IPS DF 6.9 (cell line): Measurements from ENCODE around the gene SLC22A12.

Experiments
- DNase-seq: peaks from one replicate; pipeline ENCODE4 v3.0.0-alpha.2; 2013; ENCODE audit warnings: low read depth, low spot score
- H3K27ac ChIP-seq: one replicate; pipeline ENCODE4 v1.5.1; 2013; ENCODE audit warnings: low read length, control low read depth
- H3K27me3 ChIP-seq: 2 replicates; pipeline ENCODE4 v1.6.1; 2013; ENCODE audit warnings: mild to moderate bottlenecking, low read length; ENCODE audit not compliant: control insufficient read depth, insufficient read depth
- H3K36me3 ChIP-seq: 2 replicates; pipeline ENCODE4 v1.6.1; 2013; ENCODE audit warnings: low read length; ENCODE audit not compliant: control insufficient read depth, insufficient read depth
- H3K4me1 ChIP-seq: 2 replicates; pipeline ENCODE4 v1.6.1; 2013; ENCODE audit warnings: low read length; ENCODE audit not compliant: control insufficient read depth, insufficient read depth
- H3K4me3 ChIP-seq: 2 replicates; pipeline ENCODE4 v1.5.1; 2013; ENCODE audit warnings: mild to moderate bottlenecking, low read length
- H3K9me3 ChIP-seq: 2 replicates; pipeline ENCODE4 v1.6.1; 2013; ENCODE audit warnings: low read length, inconsistent platforms; ENCODE audit not compliant: control insufficient read depth, insufficient read depth
- WGBS: extraction: QIAGEN DNeasy Blood & Tissue Kit; methylation state at CpG from one replicate; pipeline ENCODE4 v1.1.7; 2013; ENCODE audit warnings: mixed read lengths, missing lambda C conversion rate; ENCODE audit not compliant: insufficient read length, insufficient coverage; 5-methylcytosine and 5-hydroxymethylcytosine counted together

SLC22A12 gene

DNA sequence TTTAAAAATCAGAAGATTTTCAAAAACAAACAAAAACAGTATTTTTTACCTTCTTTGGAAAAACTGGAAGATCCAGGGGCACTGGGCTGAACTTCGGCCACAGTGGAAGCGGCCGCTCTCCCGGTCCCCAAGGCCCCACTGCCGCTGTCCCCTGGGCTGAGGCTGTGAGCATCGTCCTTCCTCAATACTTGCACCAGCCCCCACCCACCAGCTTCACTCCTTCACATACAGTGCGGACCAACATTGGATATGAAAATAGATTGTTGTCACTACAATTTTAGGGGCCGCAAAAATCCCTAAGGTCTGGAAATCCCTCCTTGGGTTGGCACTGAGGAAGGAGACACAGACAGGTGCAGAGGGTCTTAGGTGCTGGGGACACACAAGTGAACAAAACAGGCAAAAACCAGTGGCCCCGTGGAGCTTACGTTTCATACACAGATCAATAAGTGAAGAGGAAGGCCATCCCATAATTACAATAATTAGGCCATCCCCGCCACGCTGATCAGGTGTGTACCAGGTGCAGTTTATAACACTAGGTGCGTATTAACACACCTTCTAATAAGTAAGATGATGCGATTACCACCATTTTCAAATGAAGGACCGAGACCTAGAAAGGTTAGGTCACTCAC, 28.2 kb upstream of the SLC22A12 start:
- Histone ChIP-seq H3K9me3 (no peaks in the 10 kb centered on the region), H3K4me3 (no peak overlapping the region), H3K27me3 (no peaks in the 10 kb centered on the region), H3K4me1 (peaks cover 24% of the 10 kb centered on the region), H3K27ac (no peak overlapping the region), H3K36me3 (no peaks in the 10 kb centered on the region)
- no CpG with 5 or more reads among the region's 15 CpGs for WGBS
- DNase-seq, result no peak

DNA sequence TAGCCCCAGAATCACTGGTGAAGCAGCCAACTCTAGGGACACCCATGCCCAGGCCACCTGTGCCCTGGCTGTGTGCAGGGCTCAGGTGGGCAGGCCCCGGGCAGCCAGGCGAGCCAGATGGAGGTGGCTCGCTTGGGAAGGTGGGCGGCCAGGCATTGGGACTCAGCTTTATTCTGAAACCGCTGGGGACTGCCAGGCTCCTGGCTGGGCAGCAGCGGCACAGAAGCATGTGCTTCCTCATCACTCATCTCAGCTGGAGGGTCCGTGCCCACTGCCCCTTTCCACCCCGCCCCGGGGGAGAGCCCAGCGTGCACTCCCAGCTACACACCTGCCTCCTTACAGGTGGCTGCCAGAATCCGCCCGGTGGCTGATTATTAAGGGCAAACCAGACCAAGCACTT, 27.1 kb upstream of the SLC22A12 start:
- no CpG with 5 or more reads among the region's 12 CpGs for WGBS
- DNase-seq, result no peak
- H3K4me1 ChIP-seq, result peaks cover 18% of the 10 kb centered on the region

DNA sequence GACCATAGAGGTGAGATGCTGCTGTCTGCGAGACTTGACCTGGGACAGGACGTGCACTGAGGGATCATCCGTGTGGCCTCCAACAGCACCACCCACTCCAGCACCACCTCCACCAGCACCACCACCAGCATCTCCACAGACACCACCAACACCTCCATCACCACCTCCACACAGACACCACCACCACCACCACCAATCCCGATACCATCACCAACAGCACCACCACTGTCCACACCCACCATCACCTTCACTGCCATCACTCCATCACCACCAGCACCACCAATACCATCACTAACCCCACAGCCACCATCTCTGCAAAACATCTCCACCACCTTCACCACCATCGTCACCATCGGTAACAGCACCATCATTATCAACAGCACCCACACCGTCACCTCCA, 26.6 kb upstream of the SLC22A12 start:
- H3K9me3 ChIP-seq, result no peaks in the 10 kb centered on the region
- 100% methylated on average over 2 of the region's 7 CpGs for WGBS
- no peaks in the 10 kb centered on the region for H3K36me3 ChIP-seq
- no peak overlapping the region for H3K4me3 ChIP-seq
- no peaks in the 10 kb centered on the region for H3K27me3 ChIP-seq
- H3K4me1 ChIP-seq, result peaks cover 18% of the 10 kb centered on the region
- DNase-seq, result no peak
- no peak overlapping the region for H3K27ac ChIP-seq

More for the DNA sequence above, 27.1 kb upstream of the SLC22A12 start:
- Histone ChIP-seq H3K27ac (no peak overlapping the region), H3K4me3 (no peak overlapping the region), H3K27me3 (no peaks in the 10 kb centered on the region), H3K36me3 (no peaks in the 10 kb centered on the region), H3K9me3 (no peaks in the 10 kb centered on the region)

DNA sequence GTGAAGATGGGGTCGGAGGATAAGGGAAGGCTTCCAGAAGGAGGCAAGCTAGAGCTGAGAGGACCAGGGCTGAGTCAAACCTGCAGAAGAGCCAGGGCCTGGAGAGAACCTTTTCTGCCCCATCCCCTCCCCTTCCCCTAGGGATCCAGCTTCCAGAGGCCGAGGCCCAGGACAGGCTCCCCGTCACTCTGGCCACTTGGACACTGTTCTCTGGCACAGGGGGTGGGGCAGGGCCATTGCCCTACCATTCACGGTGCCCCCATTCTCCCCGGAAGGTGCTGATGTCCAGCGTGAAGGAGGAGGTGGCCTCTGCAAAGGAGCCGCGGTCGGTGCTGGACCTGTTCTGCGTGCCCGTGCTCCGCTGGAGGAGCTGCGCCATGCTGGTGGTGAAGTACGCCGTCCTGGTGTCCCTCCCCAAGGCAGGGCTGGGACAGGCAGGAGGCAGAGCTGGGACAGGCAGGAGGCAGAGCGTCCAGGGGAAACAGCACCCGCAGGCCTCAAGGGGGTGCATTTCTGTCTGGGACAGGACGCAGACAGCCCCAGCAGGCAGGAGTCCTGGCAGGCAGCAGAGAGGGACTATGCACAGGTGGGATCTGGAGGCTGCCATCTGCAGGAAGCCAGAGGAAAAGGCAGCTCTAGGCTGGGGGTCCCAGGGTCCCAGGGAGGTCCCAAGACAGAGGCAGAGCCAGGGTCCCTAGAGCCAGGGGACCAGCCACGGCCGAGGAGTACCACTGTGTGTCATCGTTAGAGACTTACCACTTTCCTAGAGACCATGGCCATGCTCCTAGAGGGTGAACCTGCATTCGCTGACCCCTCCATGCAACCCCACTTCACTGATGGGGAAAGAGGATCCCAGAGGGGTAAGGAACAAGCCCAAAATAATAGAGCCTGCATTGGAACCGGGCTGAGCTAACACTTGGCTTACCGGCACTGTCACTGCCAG, 25.8 kb upstream of the SLC22A12 start:
- no CpG with 5 or more reads among the region's 24 CpGs for WGBS

DNA sequence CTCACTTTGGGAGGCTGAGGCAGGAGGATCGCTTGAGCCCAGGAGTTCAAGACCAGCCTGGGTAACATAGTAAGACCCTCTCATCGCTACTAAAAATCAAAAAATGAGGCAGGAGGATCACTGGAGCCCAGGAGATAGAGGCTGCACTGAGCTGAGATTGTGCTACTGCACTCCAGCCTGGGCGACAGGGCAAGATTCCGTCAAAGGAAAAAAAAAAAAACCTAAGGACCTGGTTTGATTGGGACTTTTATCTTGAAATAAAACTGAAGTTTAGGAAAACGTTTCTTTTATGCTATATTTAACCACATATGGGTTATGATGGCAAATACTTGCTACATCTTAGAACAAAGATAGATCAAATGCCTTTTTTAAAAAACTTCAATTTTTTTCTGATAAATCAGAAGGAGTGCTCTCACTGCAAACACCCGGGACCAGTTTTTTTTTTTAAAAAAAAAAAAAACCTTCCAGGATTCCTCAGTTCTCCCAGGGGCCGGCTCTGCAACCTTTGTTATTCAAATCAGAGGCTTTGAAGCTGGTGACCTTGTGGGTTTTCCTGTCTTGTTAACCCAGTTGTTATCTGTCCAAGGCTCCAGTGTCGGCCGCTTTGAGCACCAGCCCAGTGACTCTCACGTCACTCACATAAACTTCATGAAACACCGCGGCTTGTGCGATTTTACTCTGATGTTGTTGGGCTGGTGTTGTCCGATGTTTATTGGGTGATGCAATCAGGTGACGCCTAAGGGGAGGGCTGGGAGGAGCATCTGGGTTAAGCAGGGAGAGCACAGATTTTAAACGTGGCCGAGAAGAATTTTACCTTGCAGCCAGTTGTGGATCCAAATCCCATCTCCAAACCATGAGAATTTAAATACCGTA, 24.7 kb upstream of the SLC22A12 start:
- no peaks in the 10 kb centered on the region for H3K9me3 ChIP-seq
- no peaks in the 10 kb centered on the region for H3K36me3 ChIP-seq
- H3K27me3 ChIP-seq, result no peaks in the 10 kb centered on the region
- no CpG with 5 or more reads among the region's 18 CpGs for WGBS
- DNase-seq, result peak; percentile 52
- peaks cover 14% of the 10 kb centered on the region for H3K4me1 ChIP-seq
- no peak overlapping the region for H3K27ac ChIP-seq
- no peak overlapping the region for H3K4me3 ChIP-seq

More for the DNA sequence above, 25.8 kb upstream of the SLC22A12 start:
- peak; percentile 50 for DNase-seq
- Histone ChIP-seq H3K27ac (no peak overlapping the region), H3K9me3 (no peaks in the 10 kb centered on the region), H3K27me3 (no peaks in the 10 kb centered on the region), H3K4me1 (peaks cover 14% of the 10 kb centered on the region), H3K4me3 (no peak overlapping the region), H3K36me3 (no peaks in the 10 kb centered on the region)

DNA sequence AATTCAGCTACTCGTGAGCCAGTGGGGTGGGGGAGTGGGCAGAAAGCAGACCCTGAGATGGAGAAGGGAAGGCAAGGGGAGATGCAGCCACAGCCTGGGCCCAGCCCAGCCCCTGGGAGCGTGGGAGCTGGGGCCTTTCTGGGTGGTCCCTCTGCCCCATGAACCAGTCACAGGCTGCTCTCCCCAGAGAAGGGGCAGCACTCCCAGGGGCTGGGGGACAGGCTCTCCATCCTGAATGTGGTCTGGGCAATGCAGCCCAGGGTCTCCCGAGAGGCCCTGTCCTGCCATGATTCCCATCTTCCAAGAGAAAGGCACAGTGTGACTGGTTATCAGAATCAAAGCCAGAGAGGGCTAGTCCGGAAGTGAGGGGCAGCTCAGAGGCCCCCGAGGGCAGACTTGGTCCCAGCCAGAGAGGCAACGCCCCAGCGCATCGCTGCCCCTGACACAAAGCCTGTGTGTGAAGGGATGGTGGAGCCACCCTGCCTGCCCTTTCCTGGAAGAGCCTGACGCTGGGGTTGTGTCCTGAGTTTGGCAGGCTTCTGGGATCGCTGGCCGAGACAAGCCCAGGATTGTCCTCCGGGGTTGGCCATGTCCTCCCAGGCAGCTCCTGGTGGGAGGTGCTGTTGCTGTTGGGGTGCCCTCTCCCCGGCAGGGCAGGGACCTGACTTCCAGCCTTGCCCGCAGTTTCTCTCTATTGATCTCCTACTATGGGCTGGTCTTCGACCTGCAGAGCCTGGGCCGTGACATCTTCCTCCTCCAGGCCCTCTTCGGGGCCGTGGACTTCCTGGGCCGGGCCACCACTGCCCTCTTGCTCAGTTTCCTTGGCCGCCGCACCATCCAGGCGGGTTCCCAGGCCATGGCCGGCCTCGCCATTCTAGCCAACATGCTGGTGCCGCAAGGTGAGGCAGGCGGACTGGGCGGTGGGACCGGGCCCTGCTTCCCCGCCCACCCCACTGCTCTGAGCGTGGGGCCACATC, 23.8 kb upstream of the SLC22A12 start:
- H3K9me3 ChIP-seq, result no peaks in the 10 kb centered on the region
- no peak for DNase-seq
- H3K36me3 ChIP-seq, result no peaks in the 10 kb centered on the region
- H3K27me3 ChIP-seq, result no peaks in the 10 kb centered on the region
- H3K27ac ChIP-seq, result no peak overlapping the region
- H3K4me1 ChIP-seq, result peaks cover 14% of the 10 kb centered on the region
- no CpG with 5 or more reads among the region's 30 CpGs for WGBS
- no peak overlapping the region for H3K4me3 ChIP-seq

DNA sequence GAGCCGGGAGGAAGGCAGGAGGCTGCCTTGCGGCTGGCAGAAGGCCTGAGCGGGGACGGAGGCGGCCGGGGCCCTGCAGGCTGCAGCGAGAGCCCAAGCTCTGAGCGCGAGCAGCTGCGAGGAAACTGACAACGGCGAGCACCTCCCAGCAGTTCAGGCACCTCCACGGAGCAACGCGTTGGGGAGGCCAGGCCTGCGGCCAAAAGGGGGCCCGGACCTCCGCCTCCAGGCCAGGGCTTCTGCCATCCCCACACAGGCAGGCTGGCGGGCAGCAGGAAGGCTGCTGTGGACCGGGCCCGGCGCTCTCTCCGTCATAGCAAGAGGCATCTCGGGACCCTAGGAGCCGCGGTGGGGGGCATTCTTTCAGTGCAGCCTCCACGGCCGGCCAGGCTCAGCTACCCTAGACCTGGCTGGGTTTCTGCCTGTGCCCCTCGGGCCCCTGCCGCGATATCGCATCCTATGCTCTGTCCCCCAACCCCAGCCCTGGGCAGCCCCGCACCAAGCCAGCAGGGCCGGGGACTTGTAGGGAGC, 22.9 kb upstream of the SLC22A12 start:
- no peak for DNase-seq
- Histone ChIP-seq H3K9me3 (no peaks in the 10 kb centered on the region), H3K4me3 (no peak overlapping the region), H3K27ac (no peak overlapping the region), H3K36me3 (no peaks in the 10 kb centered on the region), H3K27me3 (no peaks in the 10 kb centered on the region), H3K4me1 (peaks cover 14% of the 10 kb centered on the region)
- no CpG with 5 or more reads among the region's 34 CpGs for WGBS

DNA sequence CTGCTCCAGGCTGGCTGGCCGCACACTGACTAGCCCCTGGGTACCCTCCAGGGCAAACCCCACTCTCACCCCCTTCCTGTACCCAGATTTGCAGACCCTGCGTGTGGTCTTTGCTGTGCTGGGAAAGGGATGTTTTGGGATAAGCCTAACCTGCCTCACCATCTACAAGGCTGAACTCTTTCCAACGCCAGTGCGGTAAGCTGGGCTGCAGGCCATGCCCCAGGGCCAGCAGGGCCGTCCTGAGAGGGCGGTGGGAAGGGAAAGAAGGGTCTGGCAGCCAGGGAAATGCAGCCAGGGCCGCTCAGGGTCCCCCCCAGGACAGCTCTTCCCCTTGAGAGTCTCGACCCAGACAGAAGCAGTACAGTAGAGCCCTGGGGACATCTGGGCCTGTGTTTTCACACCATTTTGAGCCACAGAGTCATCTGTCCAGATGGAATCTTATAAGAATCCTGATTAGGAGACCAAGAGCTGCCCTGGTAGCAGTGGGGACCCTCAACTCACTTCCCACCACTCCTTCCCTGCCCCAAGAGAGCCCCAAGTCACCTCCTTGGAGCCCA, 22.4 kb upstream of the SLC22A12 start:
- DNase-seq, result no peak

DNA sequence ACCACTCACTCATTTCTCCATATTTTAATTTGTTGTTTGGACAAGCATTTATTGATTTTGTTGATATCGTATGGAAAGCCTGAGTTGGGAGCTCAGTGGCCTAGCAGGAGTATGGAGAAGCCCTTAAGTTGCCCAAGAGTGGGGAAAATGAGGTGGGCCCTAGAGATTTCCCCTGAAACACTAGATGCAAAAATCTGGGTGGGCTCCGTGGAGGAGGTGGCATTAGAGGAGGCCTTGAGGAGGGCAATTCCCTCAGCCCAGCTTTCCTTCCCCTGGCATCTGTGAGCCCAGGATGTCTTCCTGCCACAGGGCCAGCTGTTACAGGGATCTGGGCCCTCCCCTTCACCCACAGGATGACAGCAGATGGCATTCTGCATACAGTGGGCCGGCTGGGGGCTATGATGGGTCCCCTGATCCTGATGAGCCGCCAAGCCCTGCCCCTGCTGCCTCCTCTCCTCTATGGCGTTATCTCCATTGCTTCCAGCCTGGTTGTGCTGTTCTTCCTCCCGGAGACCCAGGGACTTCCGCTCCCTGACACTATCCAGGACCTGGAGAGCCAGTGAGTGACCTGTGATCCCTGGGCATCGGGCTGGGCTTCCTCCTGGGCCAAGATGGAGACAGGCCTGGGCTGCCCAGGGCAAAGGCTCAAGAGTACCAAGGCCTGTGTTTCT, 21.6 kb upstream of the SLC22A12 start:
- Histone ChIP-seq H3K27ac (no peak overlapping the region), H3K36me3 (no peaks in the 10 kb centered on the region), H3K4me1 (peaks cover 14% of the 10 kb centered on the region), H3K4me3 (no peak overlapping the region), H3K9me3 (no peaks in the 10 kb centered on the region), H3K27me3 (no peaks in the 10 kb centered on the region)
- no peak for DNase-seq
- WGBS, result no CpG with 5 or more reads among the region's 8 CpGs

More for the DNA sequence above, 22.4 kb upstream of the SLC22A12 start:
- peaks cover 14% of the 10 kb centered on the region for H3K4me1 ChIP-seq
- H3K4me3 ChIP-seq, result no peak overlapping the region
- no peaks in the 10 kb centered on the region for H3K27me3 ChIP-seq
- H3K36me3 ChIP-seq, result no peaks in the 10 kb centered on the region
- H3K27ac ChIP-seq, result no peak overlapping the region
- WGBS, result no CpG with 5 or more reads among the region's 8 CpGs
- no peaks in the 10 kb centered on the region for H3K9me3 ChIP-seq
